HepG2 (cell line): ENCODE measurements around the gene ASCL2. TPM values are rescaled to one million over a fixed set of nuclear protein-coding genes. Genes with fewer than 3 reads are reported as not detected.

ENCODE experiments used
- ATAC-seq: fragments of 200-7000 bp; cut with Tn5 transposase; 3 replicates; pipeline ENCODE4 v1.9.1; 2020; ENCODE audit warnings: mild to moderate bottlenecking, moderate library complexity
- BruUV-seq: library from RNA; stranded (reverse); fragments of 400-500 nt; replicated peaks from 2 replicates; lab custom pipeline; 2021; lab: Mats Ljungman, UMichigan
- CTCF ChIA-PET: fragments of 300-600 bp; formaldehyde crosslinking; extraction: SDS; loops from one replicate; lab custom pipeline; 2021; ENCODE audit warnings: low total read pairs, inconsistent platforms, low intra/inter-chr PET ratio; lab: Yijun Ruan, JAX
- POLR2A ChIA-PET: fragments of 350-600 bp; sonication (Branson Sonifier 250); formaldehyde crosslinking; loops from one replicate; lab custom pipeline; 2020; ENCODE audit warnings: antibody characterized with exemption, inconsistent platforms; lab: Yijun Ruan, JAX
- DNase-seq: peaks from one replicate; pipeline ENCODE4 v3.0.0-alpha.2; 2015; ENCODE audit warnings: low spot score
- FAIRE-seq: peaks from 3 replicates; lab custom pipeline; 2011; peaks lifted over from hg19 to GRCh38; lab: Jason Lieb, UNC
- H2AFZ ChIP-seq: one replicate; pipeline ENCODE4 v1.6.1; 2011; ENCODE audit warnings: low read length, inconsistent platforms
- H3K27ac ChIP-seq: fragments of 300-600 bp; 3 replicates; pipeline ENCODE4 v1.8.0; 2011; ENCODE audit warnings: mixed run types, mild to moderate bottlenecking, mixed read lengths, low read length, inconsistent platforms; ENCODE audit not compliant: insufficient read depth; ENCODE audit errors: extremely low read length
- H3K27me3 ChIP-seq, 2 experiments: fragments of 200-600 bp in 1 of 2; 2 replicates in 1 of 2; 3 replicates in 1 of 2; pipeline versions ENCODE4 v1.6.0 to v1.8.0; 2011; ENCODE audit warnings: low read length in 2 of 2, mild to moderate bottlenecking in 2 of 2, moderate library complexity in 2 of 2, inconsistent platforms in 1 of 2; ENCODE audit not compliant: insufficient read depth in 2 of 2, control insufficient read depth in 1 of 2
- H3K36me3 ChIP-seq, 2 experiments: fragments of 200-600 bp in 1 of 2; replicated peaks in 1 of 2; 2 replicates in 1 of 2; 3 replicates in 1 of 2; pipeline versions ENCODE4 v1.5.1 to v1.8.0; 2011; ENCODE audit warnings: low read length in 2 of 2, inconsistent platforms in 1 of 2; ENCODE audit not compliant: insufficient read depth in 2 of 2, control insufficient read depth in 1 of 2
- H3K4me1 ChIP-seq: 2 replicates; pipeline ENCODE4 v1.5.1; 2012; ENCODE audit warnings: low read length, inconsistent platforms; ENCODE audit not compliant: insufficient read depth
- H3K4me2 ChIP-seq: 2 replicates; pipeline ENCODE4 v1.6.0; 2011; ENCODE audit warnings: low read depth, low read length, inconsistent platforms
- H3K4me3 ChIP-seq, 3 experiments: fragments of 200-600 bp in 1 of 3; sonication (generic), shearing (Covaris generic) in 1 of 3; replicated peaks in 1 of 3; 2 replicates each; pipeline ENCODE4 v1.5.1; 2011 to 2016; ENCODE audit warnings: low read length in 3 of 3, inconsistent platforms in 2 of 3, low read depth in 2 of 3, mild to moderate bottlenecking in 2 of 3, control low read depth in 1 of 3, mixed read lengths in 1 of 3; ENCODE audit not compliant: insufficient read depth in 1 of 3
- H3K79me2 ChIP-seq: one replicate; pipeline ENCODE4 v1.6.1; 2011; ENCODE audit warnings: low read length, inconsistent platforms; ENCODE audit not compliant: insufficient read depth
- H3K9ac ChIP-seq: 2 replicates; pipeline ENCODE4 v1.6.0; 2011; ENCODE audit warnings: mild to moderate bottlenecking, low read depth, low read length, inconsistent platforms; ENCODE audit not compliant: insufficient read depth
- H3K9me3 ChIP-seq: 2 replicates; pipeline ENCODE4 v1.5.1; 2012; ENCODE audit warnings: mild to moderate bottlenecking, low read length
- H4K20me1 ChIP-seq: 2 replicates; pipeline ENCODE4 v1.6.0; 2011; ENCODE audit warnings: inconsistent platforms, mild to moderate bottlenecking, low read length, moderate library complexity; ENCODE audit not compliant: insufficient read depth
- THAP11 ChIP-seq: IDR thresholded peaks from 2 replicates; pipeline ENCODE4 v1.6.1; 2016; ENCODE audit warnings: missing biosample characterization, missing genetic modification reagents
- ZFAT ChIP-seq: sonication (generic); formaldehyde crosslinking; conservative IDR thresholded peaks from 2 replicates; pipeline ENCODE4 v1.8.1; 2023; ENCODE audit warnings: missing genetic modification reagents, inconsistent platforms
- ZNF331 ChIP-seq: sonication (generic); formaldehyde crosslinking; IDR thresholded peaks from 2 replicates; pipeline ENCODE4 v1.4.0; 2020; ENCODE audit warnings: missing genetic modification reagents
- ZNF451 ChIP-seq: sonication (generic); formaldehyde crosslinking; IDR thresholded peaks from 2 replicates; pipeline ENCODE4 v1.5.0; 2020; ENCODE audit warnings: mild to moderate bottlenecking, missing genetic modification reagents
- ZNF782 ChIP-seq: sonication (generic); formaldehyde crosslinking; IDR thresholded peaks from 2 replicates; pipeline ENCODE4 v1.4.0; 2020; ENCODE audit warnings: missing genetic modification reagents, mild to moderate bottlenecking, borderline replicate concordance
- WGBS: methylation state at CpG from one replicate; pipeline ENCODE4 v1.1.6; 2017; ENCODE audit warnings: low lambda C conversion rate; 5-methylcytosine and 5-hydroxymethylcytosine counted together
- in situ Hi-C: cut with HindIII; loops from 2 replicates; pipeline ENCODE4 v1.10.0; 2017; ENCODE audit warnings: low pct_unique_long_range_greater_than_20kb; ENCODE audit not compliant: extremely low pct_ligation_motif_present
- intact Hi-C: fragments of 100-400 bp; cut with micrococcal nuclease; formaldehyde crosslinking; loops from one replicate; pipeline ENCODE4 v1.10.0; 2022; ENCODE audit not compliant: unreplicated experiment
- polyA plus RNA-seq, 8 experiments: library from polyadenylated mRNA; depleted of rRNA in 3 of 8; stranded (reverse) in 7 of 8; unstranded in 1 of 8; fragments of >200 nt; fragmentation: Illumina TruSeq in 4 of 8; extraction: Trizol in 4 of 8; gene quantifications; 2 replicates each; pipeline versions ENCODE4 v1.2.1 to v1.2.3, GENCODE V29; 2011 to 2016; ENCODE audit warnings: low read depth in 4 of 8, missing spikeins in 1 of 8, mixed read lengths in 1 of 8; ENCODE audit not compliant: insufficient read depth in 1 of 8
- total RNA-seq, 5 experiments: library from RNA; depleted of rRNA; stranded (reverse); fragments of >200 nt; fragmentation: Illumina TruSeq; extraction: Trizol; gene quantifications; 2 replicates each; pipeline ENCODE4 v1.2.3, GENCODE V29; 2016; ENCODE audit warnings: low read depth in 1 of 5
- TF ChIP-seq, protein P1 (sequence below), 2 experiments: fragments of 450-650 bp in 1 of 2; sonication (generic) in 1 of 2; formaldehyde crosslinking; IDR thresholded peaks; 2 replicates each; pipeline versions ENCODE4 v1.5.0 to v1.8.0; 2020 to 2022; ENCODE audit warnings: mild to moderate bottlenecking in 1 of 2, missing genetic modification reagents in 1 of 2
- TF ChIP-seq, protein P2 (sequence below): sonication (generic); formaldehyde crosslinking; IDR thresholded peaks from 2 replicates; pipeline ENCODE4 v1.4.0; 2020; ENCODE audit warnings: low read depth, mild to moderate bottlenecking, missing genetic modification reagents

Gene ASCL2
- total and polyA plus RNA-seq, 2 of the 13 experiments (the other 11 are each of a cell fraction or from before 2014, with no cell fraction given): 0.07 TPM; not detected in 1

DNA sequence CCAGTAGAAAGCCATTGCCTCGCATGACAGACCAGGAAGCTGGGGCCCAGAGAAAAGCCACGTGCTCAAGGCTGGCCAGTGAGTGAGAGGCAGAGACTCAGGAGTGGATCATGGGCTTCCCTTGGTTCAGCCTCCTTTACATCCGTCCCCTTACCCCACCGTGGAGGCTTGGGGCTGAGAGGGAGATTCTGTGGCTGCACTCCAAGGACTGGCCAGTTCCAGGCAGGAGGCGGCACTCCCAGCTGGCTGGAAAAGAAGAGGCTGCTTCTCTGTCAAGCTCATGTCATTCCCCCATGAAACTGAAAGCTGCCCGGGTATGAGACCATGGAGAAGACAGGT is 6.6 kb upstream of the ASCL2 start:
- Histone ChIP-seq H3K36me3 (no peaks in the 10 kb centered on the region), H2AFZ (no peak overlapping the region), H3K4me2 (no peak overlapping the region), H3K9ac (no peak overlapping the region), H3K79me2 (no peaks in the 10 kb centered on the region), H3K4me3 (no peak overlapping the region), H3K27me3 (peaks cover 1 to 39% of the 10 kb centered on the region in 2 experiments), H3K27ac (no peak overlapping the region), H3K9me3 (no peaks in the 10 kb centered on the region), H3K4me1 (no peaks in the 10 kb centered on the region), H4K20me1 (no peaks in the 10 kb centered on the region)
- no peak for FAIRE-seq
- POLR2A ChIA-PET: no interaction called here
- ATAC-seq: no peak
- BruUV-seq: no TSS peak
- in situ Hi-C loops: no loop called here
- TF ChIP-seq ZNF451 (CRISPR knock-in tag) (no peak), THAP11 (CRISPR knock-in tag) (no peak), ZNF782 (CRISPR knock-in tag) (no peak), ZFAT (CRISPR knock-in tag) (no peak), ZNF331 (CRISPR knock-in tag) (no peak)
- TF ChIP-seq, protein P1, sequence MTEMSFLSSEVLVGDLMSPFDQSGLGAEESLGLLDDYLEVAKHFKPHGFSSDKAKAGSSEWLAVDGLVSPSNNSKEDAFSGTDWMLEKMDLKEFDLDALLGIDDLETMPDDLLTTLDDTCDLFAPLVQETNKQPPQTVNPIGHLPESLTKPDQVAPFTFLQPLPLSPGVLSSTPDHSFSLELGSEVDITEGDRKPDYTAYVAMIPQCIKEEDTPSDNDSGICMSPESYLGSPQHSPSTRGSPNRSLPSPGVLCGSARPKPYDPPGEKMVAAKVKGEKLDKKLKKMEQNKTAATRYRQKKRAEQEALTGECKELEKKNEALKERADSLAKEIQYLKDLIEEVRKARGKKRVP (CRISPR knock-in tag; IDR thresholded peaks at IDR 0.05): no peak
- TF ChIP-seq, protein P2, sequence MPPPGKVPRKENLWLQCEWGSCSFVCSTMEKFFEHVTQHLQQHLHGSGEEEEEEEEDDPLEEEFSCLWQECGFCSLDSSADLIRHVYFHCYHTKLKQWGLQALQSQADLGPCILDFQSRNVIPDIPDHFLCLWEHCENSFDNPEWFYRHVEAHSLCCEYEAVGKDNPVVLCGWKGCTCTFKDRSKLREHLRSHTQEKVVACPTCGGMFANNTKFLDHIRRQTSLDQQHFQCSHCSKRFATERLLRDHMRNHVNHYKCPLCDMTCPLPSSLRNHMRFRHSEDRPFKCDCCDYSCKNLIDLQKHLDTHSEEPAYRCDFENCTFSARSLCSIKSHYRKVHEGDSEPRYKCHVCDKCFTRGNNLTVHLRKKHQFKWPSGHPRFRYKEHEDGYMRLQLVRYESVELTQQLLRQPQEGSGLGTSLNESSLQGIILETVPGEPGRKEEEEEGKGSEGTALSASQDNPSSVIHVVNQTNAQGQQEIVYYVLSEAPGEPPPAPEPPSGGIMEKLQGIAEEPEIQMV (CRISPR knock-in tag): no peak
- CTCF ChIA-PET: no interaction called here
- intact Hi-C loops: no loop called here
- 35% methylated on average over 6 of the region's 6 CpGs for WGBS
- DNase-seq: no peak
